Measurements from ENCODE around the gene WSCD1.
A peak's percentile ranks its signal among the peaks of the same experiment; 100 is the strongest.

The WSCD1 gene

DNA sequence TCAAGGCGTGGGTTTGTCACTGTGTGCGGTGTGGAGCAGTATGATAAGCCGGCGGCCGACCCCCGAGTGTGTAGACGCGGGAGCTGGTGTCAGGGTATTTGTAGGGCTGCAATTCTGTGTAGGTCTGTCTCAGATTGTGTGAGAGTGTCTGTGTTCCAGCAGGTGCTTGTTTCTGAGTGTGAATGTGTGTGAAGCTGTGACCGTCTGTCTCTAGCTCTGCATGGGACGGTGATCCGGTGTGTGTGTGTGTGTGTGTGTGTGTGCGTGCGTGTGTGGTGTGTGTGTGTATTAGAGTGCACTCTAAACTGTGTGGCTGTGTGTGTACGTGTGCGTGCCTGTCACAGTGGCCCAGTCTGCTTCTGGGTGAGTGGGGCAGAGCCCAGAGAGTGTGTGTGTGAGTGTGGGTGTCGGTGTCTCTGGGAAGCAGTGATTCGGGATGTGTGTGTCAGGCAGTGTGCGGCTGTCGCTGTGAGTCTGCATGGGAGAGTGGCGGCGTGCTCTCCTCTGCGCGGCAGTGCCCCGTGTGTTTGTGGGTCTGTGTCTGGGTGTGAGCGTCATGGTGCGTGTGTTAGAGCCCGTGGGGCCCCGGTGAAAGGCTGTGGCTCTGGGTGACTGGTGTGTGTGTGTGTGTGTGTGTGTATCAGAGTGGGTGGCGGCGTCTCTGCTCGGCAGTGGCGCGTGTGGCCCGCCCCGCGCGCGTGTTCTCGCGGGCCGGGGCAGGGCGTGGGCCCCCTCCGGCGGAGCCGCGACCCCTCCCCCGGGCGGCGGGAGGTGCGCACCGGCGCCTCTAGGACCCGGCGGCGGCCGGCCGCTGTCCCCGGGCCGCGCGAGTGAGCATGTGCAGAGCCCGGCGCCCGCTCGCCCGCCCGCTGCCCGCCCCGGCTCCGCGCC, at the start of gene WSCD1:
Gene WSCD1, plus strand, starts transcription at position 841 of the 891 bp plus-strand sequence. CDS start 10,280 bp downstream, outside the sequence.
- POLR2A ChIA-PET = no interaction called here
- CTCF ChIA-PET = no interaction called here
- peak within 1 kb of the TSS; percentile 15; the same call in 1 of the 2 replicates for H3K4me3 ChIP-seq (ENCODE audit: low read depth, low read length)
- TF ChIP-seq, protein P1, sequence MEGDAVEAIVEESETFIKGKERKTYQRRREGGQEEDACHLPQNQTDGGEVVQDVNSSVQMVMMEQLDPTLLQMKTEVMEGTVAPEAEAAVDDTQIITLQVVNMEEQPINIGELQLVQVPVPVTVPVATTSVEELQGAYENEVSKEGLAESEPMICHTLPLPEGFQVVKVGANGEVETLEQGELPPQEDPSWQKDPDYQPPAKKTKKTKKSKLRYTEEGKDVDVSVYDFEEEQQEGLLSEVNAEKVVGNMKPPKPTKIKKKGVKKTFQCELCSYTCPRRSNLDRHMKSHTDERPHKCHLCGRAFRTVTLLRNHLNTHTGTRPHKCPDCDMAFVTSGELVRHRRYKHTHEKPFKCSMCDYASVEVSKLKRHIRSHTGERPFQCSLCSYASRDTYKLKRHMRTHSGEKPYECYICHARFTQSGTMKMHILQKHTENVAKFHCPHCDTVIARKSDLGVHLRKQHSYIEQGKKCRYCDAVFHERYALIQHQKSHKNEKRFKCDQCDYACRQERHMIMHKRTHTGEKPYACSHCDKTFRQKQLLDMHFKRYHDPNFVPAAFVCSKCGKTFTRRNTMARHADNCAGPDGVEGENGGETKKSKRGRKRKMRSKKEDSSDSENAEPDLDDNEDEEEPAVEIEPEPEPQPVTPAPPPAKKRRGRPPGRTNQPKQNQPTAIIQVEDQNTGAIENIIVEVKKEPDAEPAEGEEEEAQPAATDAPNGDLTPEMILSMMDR (IDR thresholded peaks at IDR 0.05; ENCODE audit: insufficient read depth, low read length, missing control alignments) = no peak
- no peak for DNase-seq (ENCODE audit: low read depth, low spot score)

DNA sequence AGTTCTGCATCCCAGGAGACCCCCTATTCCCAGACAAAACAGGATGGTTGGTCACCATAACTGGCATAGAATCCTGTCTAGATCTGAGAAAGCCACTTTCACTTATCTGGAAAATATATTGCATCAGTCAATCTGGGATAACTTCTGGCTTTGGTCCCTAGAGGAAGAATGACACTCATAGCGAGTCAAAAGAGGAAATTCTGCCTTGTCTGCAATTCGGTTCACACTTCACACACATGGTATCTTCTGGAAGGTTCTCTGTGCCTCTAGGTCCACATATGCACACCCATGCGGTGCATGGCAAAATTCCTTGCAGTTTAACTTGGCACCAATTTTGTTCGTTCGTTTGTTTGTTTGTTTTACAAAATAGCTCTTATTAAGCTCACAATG, 49.2 kb upstream of the WSCD1 start:
- TF ChIP-seq, protein P1 (IDR thresholded peaks at IDR 0.05; ENCODE audit: insufficient read depth, low read length, missing control alignments) = no peak

DNA sequence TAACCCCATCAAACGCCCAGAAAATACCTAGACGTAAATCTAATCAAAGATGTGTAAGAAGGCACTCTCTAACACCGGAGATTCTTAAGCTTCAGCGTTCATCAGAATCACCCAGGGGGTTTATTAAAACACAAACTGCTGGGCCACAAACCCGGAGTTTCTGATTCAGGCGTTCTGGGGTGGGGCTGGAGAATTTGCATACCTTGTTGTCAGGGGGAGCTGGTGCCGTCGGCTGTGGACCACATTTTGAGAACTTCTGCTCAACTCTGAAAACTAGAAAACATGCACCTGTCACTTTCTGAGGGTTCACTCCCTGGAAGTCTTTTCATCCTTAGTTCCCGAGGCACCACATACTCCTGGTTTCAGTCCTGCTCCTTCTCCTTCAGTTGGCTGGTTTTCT, 48.6 kb upstream of the WSCD1 start:
- CTCF ChIA-PET = no interaction called here
- no peak overlapping the region for H3K4me3 ChIP-seq (ENCODE audit: low read depth, low read length)
- no peak for DNase-seq (ENCODE audit: low read depth, low spot score)
- TF ChIP-seq, protein P1 (IDR thresholded peaks at IDR 0.05; ENCODE audit: insufficient read depth, low read length, missing control alignments) = no peak
- POLR2A ChIA-PET = no interaction called here

More for the DNA sequence above, 49.2 kb upstream of the WSCD1 start:
- DNase-seq (ENCODE audit: low read depth, low spot score) = no peak
- H3K4me3 ChIP-seq (ENCODE audit: low read depth, low read length) = no peak overlapping the region
- CTCF ChIA-PET = no interaction called here
- POLR2A ChIA-PET = no interaction called here

- CTCF ChIA-PET = no interaction called here
- H3K4me3 ChIP-seq (ENCODE audit: low read depth, low read length) = no peak overlapping the region
- POLR2A ChIA-PET = no interaction called here
- no peak for DNase-seq (ENCODE audit: low read depth, low spot score)
- TF ChIP-seq, protein P1 (IDR thresholded peaks at IDR 0.05; ENCODE audit: insufficient read depth, low read length, missing control alignments) = no peak
Measured at GRCh38 chr17:6023036-6023831, 46.9 kb upstream of the WSCD1 start.

DNA sequence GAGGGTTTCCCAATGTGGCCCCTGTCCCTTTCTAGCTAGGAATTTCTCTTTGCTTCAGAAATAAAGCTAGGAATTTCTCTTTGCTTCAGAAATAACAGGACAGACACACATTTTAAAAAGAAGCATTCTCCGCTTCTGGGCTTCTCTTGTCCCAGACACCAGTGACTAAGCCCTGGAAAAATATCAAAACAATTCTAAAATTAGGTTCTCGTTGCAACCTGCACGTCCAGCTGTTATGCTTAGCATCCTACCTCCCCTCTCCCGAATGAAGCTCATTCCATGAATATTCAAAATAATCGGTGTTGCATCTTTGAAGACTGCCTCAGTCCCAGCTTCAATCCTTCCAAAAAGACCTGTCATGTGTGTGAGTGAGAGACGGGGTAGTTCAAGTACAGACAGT, 45.6 kb upstream of the WSCD1 start:
- POLR2A ChIA-PET = no interaction called here
- no peak overlapping the region for H3K4me3 ChIP-seq (ENCODE audit: low read depth, low read length)
- TF ChIP-seq, protein P1 (IDR thresholded peaks at IDR 0.05; ENCODE audit: insufficient read depth, low read length, missing control alignments) = no peak
- no peak for DNase-seq (ENCODE audit: low read depth, low spot score)
- CTCF ChIA-PET = no interaction called here

Data from AG04449 (cell line).